Hepatocyte (in vitro differentiated cells): ENCODE data around the gene NSUN3.

Experiments used
- EZH2 ChIP-seq: fragments of 200-600 bp; sonication (generic); IDR thresholded peaks from 2 replicates; pipeline ENCODE4 v1.6.1; 2016; ENCODE audit warnings: antibody characterized with exemption, mild to moderate bottlenecking, borderline replicate concordance
- EZH2phosphoT487 ChIP-seq: fragments of 200-600 bp; sonication (generic); IDR thresholded peaks from one replicate; pipeline ENCODE4 v1.6.1; 2018; ENCODE audit warnings: antibody characterized with exemption, mild to moderate bottlenecking, low read depth, moderate library complexity; ENCODE audit not compliant: unreplicated experiment, severe bottlenecking
- TF ChIP-seq, protein P1 (sequence below): fragments of 200-600 bp; sonication (generic); IDR thresholded peaks from 2 replicates; pipeline ENCODE4 v1.5.1; 2016; ENCODE audit warnings: antibody characterized with exemption, mild to moderate bottlenecking; ENCODE audit not compliant: poor library complexity

DNA sequence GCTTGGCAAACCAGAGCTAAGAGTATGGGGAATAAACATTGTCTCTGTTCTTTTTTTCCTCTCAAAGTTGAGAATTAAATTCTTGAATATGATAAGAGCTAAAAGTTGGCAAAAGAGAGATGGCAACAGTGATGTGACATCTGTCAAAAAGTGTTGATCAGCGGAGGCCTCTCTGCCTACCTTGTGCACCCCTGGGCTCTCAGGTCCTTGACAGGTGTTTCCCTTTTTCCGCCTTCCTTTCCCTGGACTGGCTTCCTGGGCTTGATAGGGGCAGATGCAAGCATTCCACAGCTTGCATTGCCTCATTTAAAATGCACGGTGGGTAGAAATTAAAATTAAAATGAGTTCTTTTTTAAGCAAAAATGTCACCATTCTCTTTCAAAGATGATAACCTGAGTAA, 84.2 kb downstream of the NSUN3 start:
- TF ChIP-seq, protein P1, sequence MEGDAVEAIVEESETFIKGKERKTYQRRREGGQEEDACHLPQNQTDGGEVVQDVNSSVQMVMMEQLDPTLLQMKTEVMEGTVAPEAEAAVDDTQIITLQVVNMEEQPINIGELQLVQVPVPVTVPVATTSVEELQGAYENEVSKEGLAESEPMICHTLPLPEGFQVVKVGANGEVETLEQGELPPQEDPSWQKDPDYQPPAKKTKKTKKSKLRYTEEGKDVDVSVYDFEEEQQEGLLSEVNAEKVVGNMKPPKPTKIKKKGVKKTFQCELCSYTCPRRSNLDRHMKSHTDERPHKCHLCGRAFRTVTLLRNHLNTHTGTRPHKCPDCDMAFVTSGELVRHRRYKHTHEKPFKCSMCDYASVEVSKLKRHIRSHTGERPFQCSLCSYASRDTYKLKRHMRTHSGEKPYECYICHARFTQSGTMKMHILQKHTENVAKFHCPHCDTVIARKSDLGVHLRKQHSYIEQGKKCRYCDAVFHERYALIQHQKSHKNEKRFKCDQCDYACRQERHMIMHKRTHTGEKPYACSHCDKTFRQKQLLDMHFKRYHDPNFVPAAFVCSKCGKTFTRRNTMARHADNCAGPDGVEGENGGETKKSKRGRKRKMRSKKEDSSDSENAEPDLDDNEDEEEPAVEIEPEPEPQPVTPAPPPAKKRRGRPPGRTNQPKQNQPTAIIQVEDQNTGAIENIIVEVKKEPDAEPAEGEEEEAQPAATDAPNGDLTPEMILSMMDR: no peak
- TF ChIP-seq EZH2 (no peak), EZH2phosphoT487 (no peak)
